ENCODE data around the gene SGSM1.

DNA sequence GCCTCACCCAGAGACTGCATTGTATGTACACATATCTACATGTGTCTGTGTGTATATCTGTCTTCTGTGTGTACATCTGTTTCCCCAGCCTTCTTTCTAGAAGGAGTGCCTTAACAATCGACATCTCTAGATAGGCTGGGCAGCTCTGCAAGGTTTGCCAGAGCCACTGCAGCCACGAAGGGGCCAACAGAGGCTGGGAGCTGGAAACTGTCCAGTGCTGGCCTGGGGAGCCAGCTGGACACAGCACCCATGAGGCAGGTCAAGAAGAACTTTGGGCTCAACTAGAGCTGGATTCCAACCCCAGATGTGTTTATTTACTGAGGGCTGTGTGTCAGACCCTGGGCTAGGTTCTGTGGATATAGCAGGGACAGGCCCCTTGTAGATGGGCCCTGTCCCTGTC lies 3.3 kb downstream of the SGSM1 start:
- TF ChIP-seq, protein P1, sequence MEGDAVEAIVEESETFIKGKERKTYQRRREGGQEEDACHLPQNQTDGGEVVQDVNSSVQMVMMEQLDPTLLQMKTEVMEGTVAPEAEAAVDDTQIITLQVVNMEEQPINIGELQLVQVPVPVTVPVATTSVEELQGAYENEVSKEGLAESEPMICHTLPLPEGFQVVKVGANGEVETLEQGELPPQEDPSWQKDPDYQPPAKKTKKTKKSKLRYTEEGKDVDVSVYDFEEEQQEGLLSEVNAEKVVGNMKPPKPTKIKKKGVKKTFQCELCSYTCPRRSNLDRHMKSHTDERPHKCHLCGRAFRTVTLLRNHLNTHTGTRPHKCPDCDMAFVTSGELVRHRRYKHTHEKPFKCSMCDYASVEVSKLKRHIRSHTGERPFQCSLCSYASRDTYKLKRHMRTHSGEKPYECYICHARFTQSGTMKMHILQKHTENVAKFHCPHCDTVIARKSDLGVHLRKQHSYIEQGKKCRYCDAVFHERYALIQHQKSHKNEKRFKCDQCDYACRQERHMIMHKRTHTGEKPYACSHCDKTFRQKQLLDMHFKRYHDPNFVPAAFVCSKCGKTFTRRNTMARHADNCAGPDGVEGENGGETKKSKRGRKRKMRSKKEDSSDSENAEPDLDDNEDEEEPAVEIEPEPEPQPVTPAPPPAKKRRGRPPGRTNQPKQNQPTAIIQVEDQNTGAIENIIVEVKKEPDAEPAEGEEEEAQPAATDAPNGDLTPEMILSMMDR (IDR thresholded peaks at IDR 0.05; ENCODE audit: low read depth, low read length, poor library complexity, severe bottlenecking): no peak
- TF ChIP-seq EZH2phosphoT487 (IDR thresholded peaks at IDR 0.05; ENCODE audit: borderline replicate concordance, low read length): no peak

All from DOHH2 (cell line).